Measurements from ENCODE around the gene NHLH1. TPM values are rescaled to one million over a fixed set of nuclear protein-coding genes. Genes with fewer than 3 reads are reported as not detected.

Gene NHLH1
- total RNA-seq, 2 experiments from 2014 or later = 0.08 TPM; not detected in 1

GRCh38 chr1:160404094-160404493 lies 37.2 kb downstream of the NHLH1 start:
- TF ChIP-seq CTCF (IDR thresholded peaks at IDR 0.05) = no peak
- Mint-ChIP-seq H3K4me3 (no peak overlapping the region), H3K9me3 (no peaks in the 10 kb centered on the region), H3K4me1 (ENCODE audit: low read depth) (peaks cover 9% of the 10 kb centered on the region), H3K36me3 (ENCODE audit: low read depth) (no peaks in the 10 kb centered on the region), H3K27ac (no peak overlapping the region), H3K27me3 (peaks cover 27% of the 10 kb centered on the region)
- no peaks in the 10 kb centered on the region for H3K36me3 ChIP-seq (ENCODE audit: insufficient read depth, low read length)
- no peak overlapping the region for H3K27ac ChIP-seq (ENCODE audit: low read depth in 1 of 2, low read length in 2 of 2)
- POLR2A ChIA-PET = no interaction called here
- H3K4me1 ChIP-seq (ENCODE audit: insufficient read depth, low read length) = peaks cover 15% of the 10 kb centered on the region
- no peak for ATAC-seq (ENCODE audit: poor library complexity)
- intact Hi-C loops (cut with DNase I, micrococcal nuclease) = no loop called here
- no peaks in the 10 kb centered on the region for H3K9me3 ChIP-seq (ENCODE audit: control insufficient read depth in 1 of 2, insufficient read depth in 1 of 2, low read length in 2 of 2)
- DNase-seq = no peak
- no peak overlapping the region for H3K4me3 ChIP-seq (ENCODE audit: low read length)
- CTCF ChIA-PET = no interaction called here
- H3K27me3 ChIP-seq (ENCODE audit: control insufficient read depth in 1 of 2, insufficient read depth in 2 of 2, low read length in 2 of 2) = peaks cover 17 to 26% of the 10 kb centered on the region in 2 experiments

GRCh38 chr1:160405331-160405877 lies 38.5 kb downstream of the NHLH1 start:
- TF ChIP-seq CTCF (IDR thresholded peaks at IDR 0.05) = no peak
- Histone ChIP-seq H3K4me1 (ENCODE audit: insufficient read depth, low read length) (peaks cover 10% of the 10 kb centered on the region), H3K4me3 (ENCODE audit: low read length) (no peak overlapping the region), H3K9me3 (ENCODE audit: control insufficient read depth in 1 of 2, insufficient read depth in 1 of 2, low read length in 2 of 2) (no peaks in the 10 kb centered on the region), H3K36me3 (ENCODE audit: insufficient read depth, low read length) (no peaks in the 10 kb centered on the region), H3K27me3 (ENCODE audit: control insufficient read depth in 1 of 2, insufficient read depth in 2 of 2, low read length in 2 of 2) (peaks cover 8 to 18% of the 10 kb centered on the region in 2 experiments), H3K27ac (ENCODE audit: low read depth in 1 of 2, low read length in 2 of 2) (no peak overlapping the region)
- POLR2A ChIA-PET = no interaction called here
- Mint-ChIP-seq H3K27me3 (peaks cover 24% of the 10 kb centered on the region), H3K4me1 (ENCODE audit: low read depth) (peaks cover 9% of the 10 kb centered on the region), H3K4me3 (no peak overlapping the region), H3K36me3 (ENCODE audit: low read depth) (no peaks in the 10 kb centered on the region), H3K9me3 (no peaks in the 10 kb centered on the region), H3K27ac (no peak overlapping the region)
- DNase-seq = no peak
- CTCF ChIA-PET = no interaction called here
- no peak for ATAC-seq (ENCODE audit: poor library complexity)
- intact Hi-C loops (cut with DNase I, micrococcal nuclease) = no loop called here

GRCh38 chr1:160406131-160406968 lies 39.5 kb downstream of the NHLH1 start:
- H3K27ac ChIP-seq (ENCODE audit: low read depth in 1 of 2, low read length in 2 of 2) = no peak overlapping the region
- no peaks in the 10 kb centered on the region for H3K36me3 ChIP-seq (ENCODE audit: insufficient read depth, low read length)
- ChIA-PET CTCF (no interaction called here), POLR2A (no interaction called here)
- Mint-ChIP-seq H3K27ac (no peak overlapping the region), H3K9me3 (no peaks in the 10 kb centered on the region), H3K4me3 (no peak overlapping the region), H3K27me3 (peaks cover 19% of the 10 kb centered on the region), H3K4me1 (ENCODE audit: low read depth) (peaks cover 5% of the 10 kb centered on the region), H3K36me3 (ENCODE audit: low read depth) (no peaks in the 10 kb centered on the region)
- DNase-seq = no peak
- no peak for TF ChIP-seq CTCF (IDR thresholded peaks at IDR 0.05)
- H3K27me3 ChIP-seq (ENCODE audit: control insufficient read depth in 1 of 2, insufficient read depth in 2 of 2, low read length in 2 of 2) = peaks cover 2 to 12% of the 10 kb centered on the region in 2 experiments
- intact Hi-C loops (cut with DNase I, micrococcal nuclease) = no loop called here
- H3K4me1 ChIP-seq (ENCODE audit: insufficient read depth, low read length) = peaks cover 1% of the 10 kb centered on the region
- no peaks in the 10 kb centered on the region for H3K9me3 ChIP-seq (ENCODE audit: control insufficient read depth in 1 of 2, insufficient read depth in 1 of 2, low read length in 2 of 2)
- H3K4me3 ChIP-seq (ENCODE audit: low read length) = no peak overlapping the region
- no peak for ATAC-seq (ENCODE audit: poor library complexity)

Measured in CD4-positive, alpha-beta T cell (primary cell).